Liver (tissue), 9 donors: ENCODE results near the gene TTF2. TPM values are rescaled to one million over a fixed set of nuclear protein-coding genes. Genes with fewer than 3 reads are reported as not detected.

ENCODE experiments used
- DNase-seq: peaks from one replicate; pipeline ENCODE4 v3.0.0-alpha.2; 2017; ENCODE audit warnings: low spot score
- H3K27ac ChIP-seq, 2 donors: one replicate each; pipeline ENCODE4 v1.7.0; 2013; ENCODE audit warnings: inconsistent platforms in 2 of 2, low read length in 2 of 2, control low read depth in 1 of 2, low read depth in 1 of 2, mild to moderate bottlenecking in 1 of 2
- H3K27me3 ChIP-seq, 4 donors: one replicate each; pipeline versions ENCODE4 v1.6.1 to v1.7.0; 2013; ENCODE audit warnings: low read length in 3 of 4, inconsistent platforms in 1 of 4, mild to moderate bottlenecking in 1 of 4, moderate library complexity in 1 of 4; ENCODE audit not compliant: control insufficient read depth in 4 of 4, insufficient read depth in 4 of 4
- H3K36me3 ChIP-seq, 4 donors: one replicate each; pipeline versions ENCODE4 v1.6.1 to v1.7.0; 2013; ENCODE audit warnings: low read length in 3 of 4, mild to moderate bottlenecking in 3 of 4, low read depth in 1 of 4, moderate library complexity in 1 of 4; ENCODE audit not compliant: control insufficient read depth in 4 of 4, insufficient read depth in 3 of 4
- H3K4me1 ChIP-seq, 4 donors: one replicate each; pipeline versions ENCODE4 v1.6.1 to v1.7.0; 2013; ENCODE audit warnings: low read length in 3 of 4, mild to moderate bottlenecking in 3 of 4, moderate library complexity in 1 of 4; ENCODE audit not compliant: control insufficient read depth in 4 of 4, insufficient read depth in 4 of 4
- H3K4me3 ChIP-seq, 3 donors: one replicate each; pipeline versions ENCODE4 v1.6.1 to v1.7.0; 2013; ENCODE audit warnings: low read length in 3 of 3, control low read depth in 1 of 3, low read depth in 1 of 3, mild to moderate bottlenecking in 1 of 3
- H3K9ac ChIP-seq, 2 donors: one replicate each; pipeline ENCODE4 v1.7.0; 2013; ENCODE audit warnings: low read length in 2 of 2, mild to moderate bottlenecking in 2 of 2, moderate library complexity in 2 of 2, control low read depth in 1 of 2, low read depth in 1 of 2
- H3K9me3 ChIP-seq, 4 donors: one replicate each; pipeline versions ENCODE4 v1.6.1 to v1.7.0; 2013; ENCODE audit warnings: low read length in 3 of 4; ENCODE audit not compliant: control insufficient read depth in 4 of 4
- CTCF ChIP-seq: fragments of 150-350 bp; IDR thresholded peaks from 2 replicates; pipeline ENCODE4 v1.5.1; 2017; ENCODE audit warnings: improper control_type of control experiment, low read depth, low read length; ENCODE audit not compliant: missing input control
- EGR1 ChIP-seq, 2 donors: IDR thresholded peaks; 2 replicates each; pipeline ENCODE4 v1.6.1; 2016 to 2018; ENCODE audit warnings: antibody characterized with exemption in 2 of 2, low read depth in 2 of 2
- FOXA1 ChIP-seq: IDR thresholded peaks from 2 replicates; pipeline ENCODE4 v1.6.1; 2016; ENCODE audit warnings: antibody characterized with exemption
- FOXA2 ChIP-seq: IDR thresholded peaks from 2 replicates; pipeline ENCODE4 v1.6.1; 2016; ENCODE audit warnings: antibody characterized with exemption
- GABPA ChIP-seq, 2 donors: IDR thresholded peaks in 1 of 2; conservative IDR thresholded peaks in 1 of 2; 2 replicates each; pipeline ENCODE4 v1.6.1; 2016; ENCODE audit warnings: antibody characterized with exemption in 2 of 2, mild to moderate bottlenecking in 1 of 2, moderate library complexity in 1 of 2
- HNF4A ChIP-seq, 2 donors: conservative IDR thresholded peaks; 2 replicates each; pipeline ENCODE4 v1.6.1; 2016; ENCODE audit warnings: antibody characterized with exemption in 2 of 2, mild to moderate bottlenecking in 2 of 2
- HNF4G ChIP-seq: IDR thresholded peaks from 2 replicates; pipeline ENCODE4 v1.6.1; 2016; ENCODE audit warnings: antibody characterized with exemption
- JUND ChIP-seq, 2 donors: IDR thresholded peaks; 2 replicates each; pipeline ENCODE4 v1.6.1; 2016; ENCODE audit warnings: antibody characterized with exemption in 2 of 2
- MAX ChIP-seq: IDR thresholded peaks from 2 replicates; pipeline ENCODE4 v1.6.1; 2016; ENCODE audit warnings: antibody characterized with exemption
- NR2F2 ChIP-seq: IDR thresholded peaks from 2 replicates; pipeline ENCODE4 v1.6.1; 2016; ENCODE audit warnings: antibody characterized with exemption
- RAD21 ChIP-seq, 2 donors: IDR thresholded peaks; 2 replicates each; pipeline ENCODE4 v1.6.1; 2016; ENCODE audit warnings: antibody characterized with exemption in 2 of 2, mild to moderate bottlenecking in 2 of 2
- RXRA ChIP-seq, 2 donors: IDR thresholded peaks; 2 replicates each; pipeline ENCODE4 v1.6.1; 2017 to 2018; ENCODE audit warnings: antibody characterized with exemption in 2 of 2, mild to moderate bottlenecking in 1 of 2
- SP1 ChIP-seq: IDR thresholded peaks from 2 replicates; pipeline ENCODE4 v1.6.1; 2018; ENCODE audit warnings: antibody characterized with exemption, mild to moderate bottlenecking
- TAF1 ChIP-seq: conservative IDR thresholded peaks from 2 replicates; pipeline ENCODE4 v1.6.1; 2016; ENCODE audit warnings: antibody characterized with exemption, mild to moderate bottlenecking
- YY1 ChIP-seq: IDR thresholded peaks from 2 replicates; pipeline ENCODE4 v1.6.1; 2016; ENCODE audit warnings: antibody characterized with exemption, mild to moderate bottlenecking
- WGBS: extraction: QIAGEN DNeasy Blood & Tissue Kit; methylation state at CpG from one replicate; pipeline ENCODE4 v1.1.7; 2013; 5-methylcytosine and 5-hydroxymethylcytosine counted together
- polyA plus RNA-seq, 2 donors: library from polyadenylated mRNA; stranded (reverse) in 1 of 2; unstranded in 1 of 2; fragments of 200-250 nt in 1 of 2; fragments of >200 nt in 1 of 2; fragmentation: Nextera tagmentation in 1 of 2; extraction: Ambion mirVana in 1 of 2; gene quantifications; one replicate each; pipeline versions ENCODE4 v1.2.1 to v1.2.3, GENCODE V29; 2013 to 2015
- total RNA-seq, 2 donors: library from RNA; depleted of rRNA; stranded (reverse); fragments of >200 nt; gene quantifications; one replicate each; pipeline ENCODE4 v1.2.3, GENCODE V29; 2014
- TF ChIP-seq, protein P1 (sequence below): IDR thresholded peaks from 2 replicates; pipeline ENCODE4 v1.6.1; 2016; ENCODE audit warnings: antibody characterized with exemption
- TF ChIP-seq, protein P2 (sequence below): IDR thresholded peaks from 2 replicates; pipeline ENCODE4 v1.6.1; 2016; ENCODE audit warnings: antibody characterized with exemption
- TF ChIP-seq, protein P3 (sequence below): IDR thresholded peaks from 2 replicates; pipeline ENCODE4 v1.6.1; 2016; ENCODE audit warnings: antibody characterized with exemption, mild to moderate bottlenecking
- donor health status: healthy.
- donor health status: healthy.
- donor health status: healthy.
- donor health status: healthy.
- donor health status: healthy.

Gene TTF2
- total and polyA plus RNA-seq, 4 donors, result 1.3 to 16.9 (median 2.8) TPM

DNA sequence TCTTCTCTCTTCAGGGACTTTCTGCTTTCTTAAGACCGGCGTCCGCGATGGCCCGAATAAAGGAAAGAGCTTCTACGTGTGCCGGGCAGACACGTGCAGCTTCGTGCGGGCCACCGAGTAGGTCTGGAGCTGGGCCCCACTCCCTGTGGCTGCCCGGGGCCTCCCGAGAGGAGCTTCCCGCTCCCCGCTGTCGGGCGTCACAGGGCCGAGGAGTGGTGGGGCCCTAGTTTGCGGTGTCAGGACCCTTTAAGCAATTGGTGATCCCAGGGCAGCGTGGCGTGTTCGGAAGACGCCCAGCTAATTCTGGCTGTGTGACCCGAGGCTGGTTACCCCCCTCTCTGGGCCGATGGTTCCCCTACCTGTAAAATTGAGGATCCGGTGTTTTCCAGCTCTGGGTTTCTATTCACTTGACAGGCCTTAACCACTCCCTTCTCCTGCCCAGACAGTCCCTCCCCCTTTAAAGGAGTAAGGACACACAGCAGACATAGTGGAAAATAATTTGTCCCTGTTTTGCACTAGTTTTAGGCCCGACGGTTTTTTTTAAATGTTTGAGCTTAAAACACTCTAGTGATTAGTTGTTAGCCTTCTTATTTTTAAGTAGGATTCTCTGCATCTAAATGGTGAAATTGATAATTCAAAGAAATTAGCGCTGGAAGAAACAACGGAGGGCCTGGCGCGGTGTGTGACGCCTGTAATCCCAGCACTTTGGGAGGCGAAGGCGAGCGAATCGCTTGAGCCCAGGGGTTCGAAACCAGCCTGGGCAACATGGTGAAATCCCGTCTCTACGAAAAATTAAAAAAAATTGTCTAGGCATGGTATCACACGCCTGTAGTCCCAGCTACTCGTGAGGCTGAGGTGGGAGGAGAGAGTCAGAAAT lies 553 bp downstream of the TTF2 start:
- Histone ChIP-seq H3K4me3 (peak overlapping the region; percentile 69 to 97 (median 85)), H3K27me3 (no peaks in the 10 kb centered on the region), H3K9me3 (no peaks in the 10 kb centered on the region), H3K9ac (peak overlapping the region in 1 of 2 donors; percentile 69), H3K36me3 (no peaks in the 10 kb centered on the region), H3K4me1 (peaks cover 2 to 16% (median 12%) of the 10 kb centered on the region in 4 donors), H3K27ac (no peak overlapping the region)
- TF ChIP-seq YY1 (no peak), RXRA (IDR thresholded peaks at IDR 0.05) (no peak), HNF4A (conservative IDR thresholded peaks at IDR 0.05) (no peak), CTCF (no peak), NR2F2 (no peak), GABPA (IDR thresholded peaks at IDR 0.05 in 1 of 2, conservative IDR thresholded peaks at IDR 0.05 in 1 of 2) (no peak), HNF4G (no peak), RAD21 (IDR thresholded peaks at IDR 0.05) (no peak), MAX (no peak), JUND (IDR thresholded peaks at IDR 0.05) (no peak), FOXA2 (no peak), EGR1 (IDR thresholded peaks at IDR 0.05; ENCODE audit: low read depth in 2 of 2) (no peak), FOXA1 (no peak), TAF1 (no peak), SP1 (no peak)
- TF ChIP-seq, protein P1, sequence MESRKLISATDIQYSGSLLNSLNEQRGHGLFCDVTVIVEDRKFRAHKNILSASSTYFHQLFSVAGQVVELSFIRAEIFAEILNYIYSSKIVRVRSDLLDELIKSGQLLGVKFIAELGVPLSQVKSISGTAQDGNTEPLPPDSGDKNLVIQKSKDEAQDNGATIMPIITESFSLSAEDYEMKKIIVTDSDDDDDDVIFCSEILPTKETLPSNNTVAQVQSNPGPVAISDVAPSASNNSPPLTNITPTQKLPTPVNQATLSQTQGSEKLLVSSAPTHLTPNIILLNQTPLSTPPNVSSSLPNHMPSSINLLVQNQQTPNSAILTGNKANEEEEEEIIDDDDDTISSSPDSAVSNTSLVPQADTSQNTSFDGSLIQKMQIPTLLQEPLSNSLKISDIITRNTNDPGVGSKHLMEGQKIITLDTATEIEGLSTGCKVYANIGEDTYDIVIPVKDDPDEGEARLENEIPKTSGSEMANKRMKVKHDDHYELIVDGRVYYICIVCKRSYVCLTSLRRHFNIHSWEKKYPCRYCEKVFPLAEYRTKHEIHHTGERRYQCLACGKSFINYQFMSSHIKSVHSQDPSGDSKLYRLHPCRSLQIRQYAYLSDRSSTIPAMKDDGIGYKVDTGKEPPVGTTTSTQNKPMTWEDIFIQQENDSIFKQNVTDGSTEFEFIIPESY, result no peak
- TF ChIP-seq, protein P2, sequence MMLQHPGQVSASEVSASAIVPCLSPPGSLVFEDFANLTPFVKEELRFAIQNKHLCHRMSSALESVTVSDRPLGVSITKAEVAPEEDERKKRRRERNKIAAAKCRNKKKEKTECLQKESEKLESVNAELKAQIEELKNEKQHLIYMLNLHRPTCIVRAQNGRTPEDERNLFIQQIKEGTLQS, result no peak
- TF ChIP-seq, protein P3, sequence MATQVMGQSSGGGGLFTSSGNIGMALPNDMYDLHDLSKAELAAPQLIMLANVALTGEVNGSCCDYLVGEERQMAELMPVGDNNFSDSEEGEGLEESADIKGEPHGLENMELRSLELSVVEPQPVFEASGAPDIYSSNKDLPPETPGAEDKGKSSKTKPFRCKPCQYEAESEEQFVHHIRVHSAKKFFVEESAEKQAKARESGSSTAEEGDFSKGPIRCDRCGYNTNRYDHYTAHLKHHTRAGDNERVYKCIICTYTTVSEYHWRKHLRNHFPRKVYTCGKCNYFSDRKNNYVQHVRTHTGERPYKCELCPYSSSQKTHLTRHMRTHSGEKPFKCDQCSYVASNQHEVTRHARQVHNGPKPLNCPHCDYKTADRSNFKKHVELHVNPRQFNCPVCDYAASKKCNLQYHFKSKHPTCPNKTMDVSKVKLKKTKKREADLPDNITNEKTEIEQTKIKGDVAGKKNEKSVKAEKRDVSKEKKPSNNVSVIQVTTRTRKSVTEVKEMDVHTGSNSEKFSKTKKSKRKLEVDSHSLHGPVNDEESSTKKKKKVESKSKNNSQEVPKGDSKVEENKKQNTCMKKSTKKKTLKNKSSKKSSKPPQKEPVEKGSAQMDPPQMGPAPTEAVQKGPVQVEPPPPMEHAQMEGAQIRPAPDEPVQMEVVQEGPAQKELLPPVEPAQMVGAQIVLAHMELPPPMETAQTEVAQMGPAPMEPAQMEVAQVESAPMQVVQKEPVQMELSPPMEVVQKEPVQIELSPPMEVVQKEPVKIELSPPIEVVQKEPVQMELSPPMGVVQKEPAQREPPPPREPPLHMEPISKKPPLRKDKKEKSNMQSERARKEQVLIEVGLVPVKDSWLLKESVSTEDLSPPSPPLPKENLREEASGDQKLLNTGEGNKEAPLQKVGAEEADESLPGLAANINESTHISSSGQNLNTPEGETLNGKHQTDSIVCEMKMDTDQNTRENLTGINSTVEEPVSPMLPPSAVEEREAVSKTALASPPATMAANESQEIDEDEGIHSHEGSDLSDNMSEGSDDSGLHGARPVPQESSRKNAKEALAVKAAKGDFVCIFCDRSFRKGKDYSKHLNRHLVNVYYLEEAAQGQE, result no peak
- WGBS, result 28% methylated on average over 42 of the region's 42 CpGs
- no peak for DNase-seq
